GM18867 (cell line): ENCODE measurements around the gene DMBX1.
A peak's percentile ranks its signal among the peaks of the same experiment; 100 is the strongest.

ENCODE experiments used
- ATAC-seq: cut with Tn5 transposase; IDR thresholded peaks from one replicate; pipeline ENCODE4 v1.9.1; 2021; ENCODE audit warnings: mild to moderate bottlenecking, moderate library complexity; ENCODE audit not compliant: unreplicated experiment

Gene DMBX1

DNA sequence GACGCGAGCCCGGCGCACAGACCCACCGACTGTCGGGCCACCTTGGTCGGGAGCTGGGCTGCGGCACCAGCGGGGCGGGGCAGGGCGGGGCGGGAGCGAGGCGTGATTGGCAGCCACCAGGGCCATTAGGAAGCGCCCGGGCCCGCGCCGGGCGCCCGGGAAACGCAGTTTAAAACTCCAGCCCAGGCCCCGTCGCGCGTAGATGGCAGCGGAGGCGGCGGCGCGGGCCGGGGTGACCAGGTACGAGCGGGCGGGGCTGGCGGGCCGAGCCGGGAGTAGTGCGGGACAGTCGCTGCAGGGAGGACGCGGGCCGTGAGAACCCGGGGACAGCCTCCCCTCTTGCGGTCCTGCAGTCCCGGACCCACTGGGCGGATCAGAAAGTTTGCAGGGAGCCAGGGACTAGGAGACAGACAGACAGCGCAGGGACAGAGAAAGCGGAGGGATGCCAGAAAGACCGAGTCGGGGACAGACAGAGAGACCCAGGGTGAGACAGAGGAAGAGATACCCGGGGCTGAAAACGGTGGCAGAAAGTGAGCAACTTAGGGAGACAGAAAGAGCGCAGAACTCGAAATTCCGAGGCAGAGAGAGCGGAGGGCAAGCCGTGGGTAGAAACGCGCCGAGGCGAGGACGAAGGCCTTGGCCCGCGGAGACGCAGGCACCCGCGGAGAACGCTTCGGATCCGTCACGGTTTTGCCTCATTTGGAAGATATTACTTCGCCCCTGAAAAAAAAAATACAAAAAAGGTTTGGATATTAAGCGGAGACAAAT lies at the start of gene DMBX1:
Gene DMBX1 (plus strand): TSS at position 199 of the 768 bp plus-strand sequence. CDS start 17,175 bp downstream, outside the sequence.
- ATAC-seq, result peak; percentile 48

DNA sequence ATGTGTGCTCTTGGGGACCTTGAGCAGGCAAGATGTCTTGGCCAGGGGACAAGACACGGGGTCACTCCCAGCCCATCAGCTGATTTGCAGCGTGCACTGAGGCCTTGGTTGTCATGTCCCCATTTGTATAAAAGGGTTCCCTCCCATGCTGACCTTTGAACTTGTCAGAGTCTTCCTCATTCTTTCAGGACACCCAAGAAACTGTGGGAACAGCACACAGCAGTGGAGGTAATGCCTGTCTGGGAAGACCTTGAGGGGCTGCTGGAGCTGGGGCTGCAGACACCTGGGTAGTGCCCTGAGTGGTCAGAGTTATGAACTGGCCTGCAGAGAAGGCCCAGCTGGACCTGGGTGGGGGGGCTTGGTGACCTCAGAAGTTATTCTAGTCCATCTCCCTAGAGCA lies 49.2 kb upstream of the DMBX1 start:
- ATAC-seq, result no peak

DNA sequence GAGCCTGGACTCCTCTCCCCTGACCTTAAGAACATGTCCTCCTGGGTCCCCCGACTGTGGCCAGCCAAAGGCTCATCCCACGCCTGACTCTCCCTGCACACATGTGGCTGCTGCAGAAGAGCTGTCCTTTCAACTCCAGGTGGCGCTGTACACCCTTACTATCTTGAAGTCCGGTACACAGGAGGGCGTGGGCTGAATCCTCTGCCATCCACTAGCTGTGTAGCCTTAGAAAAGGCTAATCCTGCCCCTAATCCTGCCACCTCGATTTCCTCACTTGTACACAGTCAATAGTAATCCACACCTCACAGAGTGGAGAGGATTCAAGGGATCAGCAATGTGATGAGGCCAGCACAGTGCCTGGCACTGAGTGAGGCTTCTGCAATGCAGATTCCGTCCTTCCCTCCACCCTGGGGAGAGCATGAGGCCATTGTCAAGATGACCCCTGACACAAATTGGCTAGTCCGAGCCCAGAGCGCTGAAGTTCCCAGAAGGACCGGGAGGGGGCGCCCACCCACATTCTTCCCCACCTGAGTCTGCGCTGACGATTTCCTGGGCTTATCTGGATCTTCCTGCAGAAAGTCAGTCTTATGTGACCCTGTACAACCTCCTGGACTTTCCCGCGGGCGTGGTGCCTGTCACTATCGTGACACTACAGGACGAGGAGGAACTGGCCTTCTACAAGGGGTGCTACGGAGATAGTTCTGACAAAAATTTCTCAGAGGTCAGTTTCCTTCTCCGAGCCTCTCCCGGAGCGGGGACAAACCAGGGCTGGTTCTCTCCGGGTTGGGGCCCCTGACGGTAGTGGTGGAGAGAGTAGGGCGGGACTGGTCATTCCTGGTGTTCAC lies 47.1 kb upstream of the DMBX1 start:
- peak; percentile 64 for ATAC-seq

DNA sequence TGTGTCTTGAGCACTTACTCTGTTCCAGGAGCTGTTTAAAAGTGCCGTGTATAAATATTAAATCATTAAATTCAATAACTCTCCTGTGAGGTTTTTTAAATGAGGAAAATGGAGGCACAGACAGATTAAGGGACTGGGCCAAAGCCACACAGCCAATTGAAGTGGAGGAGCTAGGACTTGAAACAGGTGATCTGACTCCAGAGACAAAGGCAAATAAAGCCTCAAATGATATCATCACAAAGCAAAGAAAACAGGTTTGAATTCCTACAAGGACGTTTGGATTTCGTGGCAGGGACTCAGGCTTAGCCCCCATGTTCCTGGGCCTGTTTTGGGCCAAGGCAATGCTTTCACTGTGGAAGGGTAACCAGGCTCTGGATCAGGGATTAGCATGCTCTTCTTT lies 45.2 kb upstream of the DMBX1 start:
- ATAC-seq, result no peak

DNA sequence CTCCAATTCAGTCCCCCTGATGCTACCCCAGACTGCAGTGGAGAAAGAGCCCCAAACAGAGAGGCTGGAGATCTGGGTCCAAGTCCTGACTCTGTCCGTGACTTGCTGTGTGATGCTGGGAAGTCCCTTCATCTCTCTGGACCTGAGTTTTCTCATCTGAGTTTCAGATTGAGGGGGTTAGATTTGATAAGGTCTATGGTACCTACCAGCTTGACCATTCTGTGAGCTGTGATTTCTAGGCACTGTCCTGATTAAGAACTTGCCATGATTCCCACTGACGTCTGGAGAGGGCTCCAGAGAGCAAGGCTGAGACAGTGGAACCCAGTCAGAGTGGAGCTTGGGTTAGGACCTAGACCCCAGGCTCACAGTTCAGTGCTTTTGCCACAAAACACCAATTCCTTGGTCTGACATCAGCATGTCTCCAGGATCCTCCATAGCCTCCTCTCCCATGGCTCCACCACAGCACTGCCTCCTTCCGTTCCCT lies 43.8 kb upstream of the DMBX1 start:
- no peak for ATAC-seq

DNA sequence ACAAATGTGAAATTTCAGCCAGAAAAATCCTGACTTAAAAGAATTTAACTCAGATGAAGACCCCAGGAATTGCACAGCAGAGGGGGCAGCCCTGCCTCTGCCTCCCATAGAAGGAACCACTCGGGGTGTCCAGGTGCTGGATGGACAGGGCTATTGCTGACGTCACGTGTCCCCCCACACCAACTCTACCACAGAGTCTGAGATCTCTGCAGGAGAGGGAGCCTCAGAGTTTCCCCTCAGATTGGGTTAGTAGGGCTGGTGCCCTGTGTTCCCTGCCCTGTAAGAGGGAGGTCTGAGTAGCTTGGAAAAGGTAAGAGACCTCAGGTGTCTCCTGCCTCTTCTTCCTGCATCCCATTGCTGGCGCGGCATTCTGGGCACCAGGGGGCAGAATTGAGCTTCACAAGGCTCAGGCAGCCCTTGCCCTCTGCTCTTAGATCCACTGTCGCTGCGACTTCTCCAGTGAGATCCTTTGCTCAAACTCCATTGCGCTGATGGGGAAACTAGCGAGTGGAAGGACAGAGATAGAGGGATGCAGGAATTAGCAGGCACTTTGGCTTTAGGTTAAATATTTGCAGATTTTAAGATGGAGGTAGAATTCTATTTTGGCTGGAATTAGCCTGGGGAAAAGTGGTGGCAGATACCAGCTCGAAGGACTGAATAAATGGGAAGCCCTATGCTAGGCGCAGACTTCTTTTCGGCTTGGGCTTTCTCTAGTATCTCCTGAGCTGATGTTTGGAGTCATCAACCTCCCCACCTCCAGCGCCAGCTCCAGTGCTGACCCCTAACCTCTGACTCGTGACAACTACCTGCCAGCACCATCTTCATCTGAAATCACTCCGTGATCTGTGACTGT lies 42.8 kb upstream of the DMBX1 start:
- no peak for ATAC-seq

DNA sequence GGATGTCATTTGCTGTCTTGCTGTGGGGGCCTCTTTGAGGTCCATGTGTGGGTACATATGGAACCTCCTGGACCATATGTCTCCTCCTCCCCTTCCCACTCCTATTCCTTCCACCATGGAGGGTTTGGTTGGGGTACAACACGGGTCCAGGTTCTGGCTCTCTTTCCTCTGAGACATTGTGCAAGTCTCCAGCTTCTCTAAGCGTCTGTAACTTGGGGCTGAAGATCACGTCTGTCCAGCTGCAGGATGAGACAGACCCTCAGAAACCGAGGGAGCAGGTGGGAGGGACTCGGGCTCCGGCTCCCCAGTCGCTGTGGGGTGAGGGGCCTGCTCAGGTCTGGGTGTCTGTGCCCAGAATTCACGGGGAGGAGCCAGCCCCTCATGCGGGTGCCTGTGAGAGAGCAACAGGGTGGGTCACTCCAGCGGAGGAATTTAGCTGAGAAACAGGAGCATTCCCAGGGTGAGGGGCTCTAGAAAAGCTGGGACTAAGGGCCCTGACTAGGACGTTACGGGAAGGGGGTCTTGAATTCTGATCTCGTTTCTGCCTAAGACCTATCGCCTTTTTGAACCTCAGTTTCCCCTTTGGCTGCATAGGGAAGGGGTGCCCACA lies 42.0 kb upstream of the DMBX1 start:
- no peak for ATAC-seq

DNA sequence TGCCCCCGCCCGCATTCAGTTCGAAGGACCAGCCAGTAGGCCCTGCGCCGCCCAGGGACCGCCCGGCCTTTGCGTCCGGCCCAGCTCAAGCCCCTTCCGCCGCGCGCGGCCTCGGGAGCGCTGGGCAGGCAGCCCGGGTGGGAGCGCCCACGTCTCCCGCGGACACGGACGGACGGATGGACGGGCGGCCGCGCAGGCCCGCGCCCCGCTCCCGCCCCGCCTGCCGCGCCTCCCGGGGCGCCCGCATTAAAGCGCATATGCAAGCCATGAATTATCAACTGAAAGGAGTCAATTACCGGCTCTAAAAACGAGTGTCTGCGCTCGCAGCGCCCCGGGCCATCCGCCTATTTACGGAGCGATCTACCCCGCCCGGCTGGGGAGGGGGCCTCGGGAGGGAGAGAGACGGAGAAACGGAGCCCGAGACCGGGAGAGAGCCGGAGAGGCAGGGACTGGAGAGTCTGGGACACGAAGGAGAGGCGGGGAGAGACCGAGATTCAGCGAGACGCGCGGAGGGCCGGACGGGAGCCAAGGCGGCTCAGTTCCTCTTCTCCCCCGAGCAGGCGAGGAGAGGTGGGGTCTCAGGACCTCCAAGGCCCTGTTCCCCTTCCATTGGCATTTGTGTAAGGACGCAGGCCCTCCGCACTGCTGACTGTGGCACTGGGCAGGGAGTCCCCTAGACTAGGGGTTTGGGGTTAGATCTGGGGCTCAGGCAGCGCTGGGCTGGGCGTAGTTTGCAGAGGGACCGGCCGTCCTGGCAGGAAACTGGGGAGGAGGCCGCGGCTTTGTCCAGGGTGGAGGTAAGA lies 41.3 kb upstream of the DMBX1 start:
- ATAC-seq, result no peak

DNA sequence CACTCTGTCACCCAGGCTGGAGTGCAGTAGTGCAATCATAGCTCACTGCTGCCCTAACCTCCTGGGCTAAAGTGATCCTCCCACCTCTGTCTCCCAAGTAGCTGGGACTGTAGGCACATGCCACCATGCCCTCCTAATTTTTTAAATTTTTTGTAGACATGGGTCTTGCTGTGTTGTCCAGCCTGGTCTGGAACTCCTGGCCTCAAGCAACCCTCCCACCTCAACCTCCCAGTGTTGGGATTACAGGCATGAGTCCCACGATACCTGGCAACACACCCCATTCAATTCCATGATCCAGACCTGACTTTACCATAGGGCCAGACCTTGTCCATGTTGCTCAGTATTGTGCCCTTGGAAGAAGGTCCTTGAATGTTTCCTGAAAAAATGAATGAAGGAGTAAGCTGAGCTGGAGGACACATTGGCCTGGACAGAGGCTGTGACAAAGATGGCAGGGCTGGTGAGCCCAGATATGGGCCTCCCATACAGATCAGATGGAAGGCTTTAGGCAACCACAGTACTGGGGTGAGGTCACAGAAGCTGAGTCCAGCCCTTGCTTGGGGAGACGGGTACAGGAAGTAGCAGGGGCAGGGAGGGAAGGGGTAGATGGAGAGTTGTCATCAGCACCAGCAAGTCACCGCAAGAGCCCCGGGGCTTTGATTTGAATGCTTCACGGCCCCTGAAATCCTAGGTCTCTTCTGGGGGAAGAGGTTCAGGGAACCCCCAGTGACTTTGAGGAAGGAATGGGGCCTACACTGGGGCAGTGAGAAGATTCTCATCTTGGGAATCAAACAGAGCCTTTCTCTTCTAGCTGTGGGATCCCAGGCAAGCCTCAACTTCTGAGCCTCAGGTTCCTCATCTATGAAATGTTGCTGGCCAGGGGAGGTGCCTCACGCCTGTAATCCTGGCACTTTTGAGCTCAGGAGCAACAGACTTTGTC lies 40.1 kb upstream of the DMBX1 start:
- no peak for ATAC-seq

DNA sequence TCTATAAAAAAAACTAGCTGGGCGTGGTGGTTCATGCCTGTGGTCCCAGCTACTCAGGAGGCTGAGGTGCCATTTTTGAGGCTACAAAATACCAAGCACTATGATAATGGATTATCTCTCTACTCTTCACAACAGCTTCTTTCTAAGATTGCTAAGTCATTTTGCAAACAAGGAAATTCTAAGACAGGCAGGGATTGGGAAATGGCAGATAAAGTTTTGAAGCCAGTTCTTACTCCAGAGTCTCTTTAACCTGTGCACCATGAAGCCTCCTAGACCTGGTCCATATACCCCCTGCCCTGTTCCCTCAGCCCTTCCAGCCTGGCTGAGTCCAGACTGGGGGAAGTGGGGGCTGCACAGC lies 39.5 kb upstream of the DMBX1 start:
- ATAC-seq, result no peak

DNA sequence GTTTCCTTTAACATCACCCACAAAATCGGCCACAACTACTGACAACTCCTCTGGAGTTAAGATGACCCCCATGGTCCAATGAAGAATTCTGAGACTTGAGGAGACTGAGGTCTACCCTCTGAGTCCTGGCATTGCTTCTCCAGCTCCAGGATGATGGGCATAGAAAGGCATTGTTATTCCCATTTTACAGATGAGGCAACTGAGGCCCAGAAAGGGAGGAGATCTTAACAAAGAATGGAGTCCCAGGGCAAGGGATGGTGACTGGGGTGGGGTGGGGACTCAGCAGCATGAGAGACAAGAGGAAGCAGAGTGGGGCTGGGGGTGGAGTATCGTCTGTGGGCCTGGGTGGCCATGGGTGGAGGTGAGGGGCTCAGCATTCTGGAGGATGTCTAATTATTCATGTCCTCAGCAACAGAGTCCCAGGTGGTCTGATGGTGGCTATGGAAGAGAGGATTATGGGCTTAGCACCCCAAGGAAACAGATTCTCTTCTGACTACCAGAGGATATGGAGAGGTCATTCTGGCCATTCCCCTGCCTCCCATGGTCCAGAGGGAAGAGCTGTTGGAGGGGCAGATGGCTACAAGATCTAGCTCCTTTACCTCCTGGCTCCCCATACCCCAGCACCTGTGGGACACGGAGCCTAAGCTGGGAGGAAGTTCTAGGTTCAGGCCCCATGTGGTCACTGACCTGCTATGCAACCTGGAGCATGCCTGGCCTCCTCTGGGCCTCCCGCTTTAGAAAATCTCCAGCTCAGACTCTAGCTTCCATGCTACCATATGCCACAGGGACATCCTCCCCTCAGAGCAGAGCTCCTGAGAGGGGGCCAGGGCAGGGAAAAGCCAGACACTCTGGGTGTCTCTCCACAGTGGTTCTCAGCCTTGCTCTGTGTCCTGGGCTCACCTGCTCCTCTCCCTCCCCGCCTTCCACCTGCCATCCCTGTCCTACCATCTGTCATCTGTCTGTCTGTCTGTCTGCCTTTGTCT lies 37.4 kb upstream of the DMBX1 start:
- ATAC-seq, result no peak

DNA sequence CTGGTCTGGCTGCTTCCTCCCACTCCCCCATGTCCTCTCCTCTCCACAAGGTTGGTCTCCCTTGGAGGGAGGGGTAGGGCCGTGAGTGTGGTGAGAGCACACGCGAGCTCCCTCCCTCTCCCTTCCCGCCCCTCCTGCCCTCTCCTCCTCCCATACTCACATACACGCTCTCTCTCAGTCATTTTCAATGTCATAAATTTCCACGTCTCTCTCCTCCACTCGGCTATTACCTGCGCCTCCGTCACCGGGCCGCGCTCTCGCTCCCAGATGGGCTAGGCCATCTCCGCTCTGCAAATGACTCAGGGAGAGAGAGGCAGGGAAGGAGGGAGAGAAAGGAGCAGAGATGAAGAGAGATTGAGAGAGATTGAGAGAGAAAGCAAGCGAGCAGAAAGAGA lies 36.7 kb upstream of the DMBX1 start:
- ATAC-seq, result no peak

DNA sequence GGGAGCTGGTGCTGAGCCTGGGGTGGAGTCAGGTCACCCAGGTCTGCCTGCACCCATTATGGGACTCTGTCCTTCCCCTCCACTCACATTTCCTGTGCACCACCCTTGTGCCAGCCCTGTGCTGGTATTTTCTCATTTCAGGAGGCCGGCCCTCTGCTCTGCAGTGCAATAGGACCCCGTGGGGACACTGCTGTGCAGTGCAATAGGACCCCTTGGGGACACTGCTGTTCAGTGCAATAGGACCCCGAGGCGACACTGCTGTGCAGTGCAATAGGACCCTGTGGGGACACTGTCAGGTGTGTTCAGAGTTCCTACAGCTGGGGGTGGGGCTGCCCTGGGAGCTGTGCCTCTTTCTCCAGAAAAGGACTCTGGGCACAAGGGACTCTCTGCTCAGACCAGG lies 36.2 kb upstream of the DMBX1 start:
- ATAC-seq, result no peak

DNA sequence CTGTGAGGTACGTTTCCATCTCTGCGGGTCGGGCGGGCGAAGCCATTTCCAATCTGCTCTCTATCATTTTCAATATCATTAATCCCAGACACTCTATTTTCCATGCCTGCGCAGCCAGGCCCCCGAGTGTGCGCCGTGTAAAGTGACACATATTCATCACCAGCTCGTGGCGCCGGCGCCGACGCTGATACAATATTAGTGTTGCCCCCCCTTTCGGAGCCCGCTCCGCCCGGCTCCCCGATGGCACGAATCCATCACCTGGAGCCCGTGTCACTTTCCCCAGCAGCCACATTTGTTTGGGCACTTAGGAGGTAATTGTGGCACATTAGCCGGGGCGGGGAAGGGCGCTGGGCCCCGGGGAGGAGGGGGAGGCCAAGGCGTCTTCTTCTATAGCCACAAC lies 33.7 kb upstream of the DMBX1 start:
- ATAC-seq, result no peak

DNA sequence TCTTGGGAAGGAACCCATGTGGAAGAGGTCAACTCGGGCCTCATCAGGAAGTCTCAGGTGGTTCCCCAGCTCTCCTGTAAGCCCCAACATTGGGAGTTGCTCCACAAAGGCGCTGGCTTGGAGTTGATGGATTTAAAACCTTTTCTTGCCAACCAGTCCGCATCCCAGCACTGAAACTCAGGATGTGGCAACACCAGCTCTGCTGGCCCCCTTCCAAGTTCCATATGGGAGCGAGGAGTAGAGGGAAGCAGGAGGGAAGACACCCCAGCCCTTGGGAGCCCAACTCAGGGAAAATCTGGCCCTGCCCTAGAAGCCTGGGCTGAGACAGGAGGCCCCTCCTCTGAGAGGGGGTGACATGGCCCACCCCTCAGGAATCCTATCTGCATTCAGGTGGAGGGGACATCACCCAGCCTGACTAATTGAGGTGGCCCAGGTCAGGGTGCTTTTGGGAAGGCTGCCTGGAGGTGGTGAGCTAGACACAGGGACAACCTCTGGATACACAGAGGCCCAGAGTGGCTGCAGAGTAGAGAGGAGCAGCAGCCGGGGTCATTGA lies 33.1 kb upstream of the DMBX1 start:
- no peak for ATAC-seq

DNA sequence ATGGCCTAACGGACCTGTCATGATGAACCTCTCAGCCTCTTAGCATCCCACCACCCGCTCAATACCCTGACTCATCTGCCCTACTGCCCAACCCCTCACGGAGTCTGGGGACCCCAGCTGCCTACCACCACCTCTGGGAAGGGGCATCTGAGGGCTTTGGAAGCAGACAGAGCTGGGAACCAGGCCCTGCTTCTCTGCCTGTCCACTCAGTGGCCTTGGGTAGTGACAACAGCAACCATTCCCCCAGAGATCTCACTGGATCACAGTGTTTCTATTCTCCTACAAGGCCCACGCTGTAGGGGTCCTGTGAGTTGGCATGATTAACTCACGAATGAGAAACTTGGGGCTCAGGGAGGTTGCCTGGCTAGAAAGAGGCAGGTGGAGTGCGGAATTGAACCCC lies 32.5 kb upstream of the DMBX1 start:
- ATAC-seq, result no peak

DNA sequence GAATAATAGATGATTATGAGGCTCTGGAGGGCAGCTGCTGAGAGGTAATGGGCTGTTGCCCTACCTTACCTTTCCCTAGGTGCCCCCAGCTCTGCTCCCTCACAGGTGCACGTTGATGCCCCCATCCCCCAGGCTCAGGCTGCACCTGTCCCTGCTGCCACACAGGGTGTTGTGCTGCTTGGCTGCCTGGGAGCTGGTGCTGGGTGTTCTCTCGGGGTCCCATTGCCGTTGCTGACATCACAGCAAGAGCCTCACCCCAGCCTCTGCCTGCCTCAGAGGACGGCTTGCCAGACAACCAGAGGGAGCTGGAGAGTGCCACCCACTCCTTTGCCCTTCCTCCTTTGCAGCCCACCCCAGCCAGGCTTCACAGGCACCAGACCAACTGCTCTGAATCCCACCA lies 31.4 kb upstream of the DMBX1 start:
- no peak for ATAC-seq
